SH-SY5Y (cell line): ENCODE data around the gene RCOR1.

Source experiments
- GATA2 ChIP-seq: IDR thresholded peaks from 2 replicates; pipeline ENCODE4 v1.6.1; 2011; ENCODE audit warnings: mild to moderate bottlenecking, low read depth, low read length
- GATA3 ChIP-seq: IDR thresholded peaks from 2 replicates; pipeline ENCODE4 v1.6.1; 2011; ENCODE audit warnings: low read depth, mild to moderate bottlenecking, low read length, moderate library complexity

RCOR1 gene

DNA sequence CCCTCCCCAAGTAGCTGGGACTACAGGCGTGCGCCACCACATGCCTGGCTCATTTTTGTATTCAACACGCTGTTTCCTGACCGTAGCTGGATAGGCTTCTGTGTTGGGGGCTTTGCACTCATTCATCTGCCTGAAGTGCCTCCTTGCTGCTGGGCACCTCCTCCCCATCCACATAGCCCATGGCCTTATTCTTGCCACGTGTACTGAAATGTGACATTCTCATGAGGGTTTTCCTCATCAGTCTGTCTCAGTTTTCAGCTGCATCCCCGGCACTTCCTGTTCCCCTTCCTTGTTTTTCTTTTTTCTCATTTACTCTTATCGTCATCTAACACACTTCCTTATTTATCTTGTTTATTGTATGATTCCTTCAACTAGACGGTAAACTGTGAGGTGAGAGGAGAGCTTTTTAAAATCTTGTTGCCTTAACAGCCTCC lies 36.6 kb downstream of the RCOR1 start:
- no peak for TF ChIP-seq GATA2
- TF ChIP-seq GATA3 = no peak

DNA sequence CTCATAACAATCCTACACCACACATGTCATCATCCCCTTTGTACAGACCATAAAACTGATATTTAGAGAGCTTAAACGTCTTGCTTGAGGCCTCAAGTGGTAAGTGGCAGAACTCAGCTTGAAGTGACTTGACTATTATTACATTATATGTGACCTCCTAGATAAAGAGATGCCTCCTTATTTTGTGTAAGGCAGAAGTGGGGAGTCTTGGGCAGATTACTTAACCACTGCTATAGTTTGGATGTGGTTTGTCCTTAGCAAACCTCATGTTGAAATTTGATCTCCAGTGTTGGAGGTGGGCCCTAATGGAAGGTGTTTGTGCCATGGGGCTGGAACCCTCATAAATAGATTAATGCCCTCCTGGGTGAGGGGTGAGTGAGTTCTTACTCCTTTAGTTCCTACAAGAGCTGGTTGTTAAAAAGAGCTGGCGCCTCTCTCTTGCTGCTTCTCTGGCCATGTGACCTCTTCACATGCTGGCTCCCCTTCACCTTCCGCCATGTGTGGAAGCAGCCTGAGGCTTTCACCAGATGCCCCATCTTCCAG lies 37.4 kb downstream of the RCOR1 start:
- TF ChIP-seq GATA3 (no peak), GATA2 (no peak)

DNA sequence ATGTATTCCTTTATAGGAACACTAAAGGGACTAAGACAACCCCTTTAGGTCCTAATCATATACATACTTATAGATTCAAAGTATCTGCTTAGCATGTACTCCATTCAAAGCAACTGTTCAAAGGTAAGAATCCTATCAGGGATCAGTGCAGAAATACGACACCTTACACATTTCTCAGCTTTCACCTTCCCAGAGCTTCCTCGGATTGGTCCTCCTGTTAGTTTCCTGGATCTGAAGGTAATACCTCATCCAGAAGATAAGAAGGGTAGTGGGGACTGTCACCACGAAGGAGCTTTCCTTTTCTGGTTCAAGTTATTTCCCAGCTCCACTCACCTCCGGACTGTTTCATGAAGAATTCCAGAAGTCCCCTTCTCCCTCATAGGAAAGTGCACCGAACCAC lies 38.0 kb downstream of the RCOR1 start:
- TF ChIP-seq GATA3 (no peak), GATA2 (no peak)

DNA sequence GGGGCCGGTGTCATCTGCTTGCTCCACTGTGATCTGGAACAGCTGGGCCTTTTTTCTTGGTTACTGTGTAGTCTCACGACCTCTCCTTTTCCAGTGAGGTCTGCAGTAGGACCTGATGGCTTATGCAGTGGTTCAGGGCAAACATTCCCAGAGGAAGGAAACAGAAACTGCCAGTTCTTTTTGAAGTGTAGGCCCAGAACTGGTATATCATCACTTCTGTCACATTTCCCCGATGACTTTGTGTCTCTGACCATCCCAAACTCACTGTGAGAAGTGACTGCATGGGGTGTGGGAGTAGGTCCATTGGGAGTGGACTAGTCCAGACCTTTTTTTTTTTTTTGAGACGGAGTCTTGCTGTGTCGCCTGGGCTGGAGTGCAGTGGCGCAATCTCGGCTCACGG lies 38.4 kb downstream of the RCOR1 start:
- no peak for TF ChIP-seq GATA3
- no peak for TF ChIP-seq GATA2

DNA sequence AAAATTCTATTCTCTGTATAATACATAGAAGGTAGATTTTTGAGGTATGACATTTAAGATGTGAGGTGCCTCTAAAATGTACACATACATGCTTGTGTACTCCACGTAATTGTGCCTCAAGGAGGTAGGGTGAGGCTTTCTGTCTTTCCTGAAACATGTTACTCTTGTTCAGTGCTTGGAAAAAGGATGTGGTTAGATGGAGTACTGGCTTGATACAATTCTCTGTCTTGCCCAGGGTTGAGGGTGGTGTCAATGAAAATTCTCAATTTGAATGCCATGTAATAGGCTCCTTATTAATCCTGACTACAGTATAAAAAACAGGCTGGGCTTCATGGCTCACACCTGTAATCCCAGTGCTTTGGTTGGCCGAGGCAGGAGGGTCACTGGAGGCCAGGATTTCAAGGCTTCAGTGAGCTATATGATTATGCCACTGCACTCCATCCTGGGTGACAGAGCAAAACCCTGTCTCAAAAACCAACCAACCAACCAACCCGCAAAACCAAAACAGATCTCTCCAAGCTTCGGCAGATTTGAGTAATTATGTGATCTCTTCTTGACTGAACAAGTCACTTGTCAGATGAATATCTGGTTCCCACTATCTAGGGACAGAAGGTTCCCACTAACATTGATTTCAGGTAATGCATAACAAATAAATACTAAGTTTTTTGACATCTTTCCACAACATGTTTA lies 41.6 kb downstream of the RCOR1 start:
- no peak for TF ChIP-seq GATA2
- no peak for TF ChIP-seq GATA3

DNA sequence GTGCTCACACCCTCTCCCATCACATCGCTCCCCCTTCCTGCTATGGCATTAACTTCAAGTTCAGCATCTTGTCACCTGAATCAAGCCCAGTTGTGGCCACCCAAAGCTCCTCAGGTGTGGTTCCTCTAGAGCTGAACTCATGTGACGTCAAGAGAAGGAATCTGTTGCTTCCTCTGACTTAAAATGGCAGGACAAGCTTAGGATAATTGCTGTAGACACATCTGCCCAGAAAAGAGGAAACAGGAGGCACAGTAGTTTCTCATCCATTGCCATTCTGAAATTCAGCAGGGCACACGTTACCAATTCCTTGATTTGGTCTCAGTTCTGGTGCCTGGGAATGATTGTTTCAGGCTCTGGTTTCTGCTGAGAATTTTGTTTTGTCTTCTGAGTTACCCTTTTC lies 52.1 kb downstream of the RCOR1 start:
- TF ChIP-seq GATA3 (no peak), GATA2 (no peak)

DNA sequence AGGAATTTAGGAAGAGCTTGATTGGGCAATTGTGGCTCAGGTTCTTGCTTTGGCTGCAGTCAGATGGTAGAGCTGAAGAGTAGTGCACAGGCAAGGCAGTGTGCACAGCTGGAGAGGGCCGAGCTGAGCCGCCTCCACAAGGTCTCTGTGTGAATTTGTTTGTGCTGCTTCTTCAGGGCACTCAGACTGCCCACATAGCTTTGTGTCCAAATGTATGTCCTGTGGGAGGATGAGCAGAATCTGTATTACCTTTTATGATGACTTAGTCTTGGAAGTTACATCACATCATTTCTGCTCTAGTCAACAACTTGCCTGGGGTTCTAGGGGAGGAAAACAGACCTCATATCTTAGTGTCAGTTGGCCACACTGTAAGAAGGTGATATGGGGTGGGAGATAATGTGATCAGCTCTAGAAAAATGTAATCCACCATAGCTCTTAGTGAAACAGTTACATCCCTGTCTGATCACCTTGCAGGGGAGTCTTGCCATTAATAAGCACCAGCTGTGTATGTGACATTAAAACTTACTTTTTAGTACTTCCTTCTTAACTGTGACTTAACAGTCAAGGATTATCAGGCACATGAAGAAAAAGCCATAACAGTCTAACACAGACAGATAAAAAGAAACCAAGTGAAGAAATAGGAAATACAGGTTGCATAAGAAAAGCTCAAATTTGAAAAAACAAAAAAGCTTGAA lies 53.4 kb downstream of the RCOR1 start:
- TF ChIP-seq GATA3 = no peak
- TF ChIP-seq GATA2 = no peak

GRCh38 chr14:102646615-102647014 lies 54.2 kb downstream of the RCOR1 start:
- no peak for TF ChIP-seq GATA3

DNA sequence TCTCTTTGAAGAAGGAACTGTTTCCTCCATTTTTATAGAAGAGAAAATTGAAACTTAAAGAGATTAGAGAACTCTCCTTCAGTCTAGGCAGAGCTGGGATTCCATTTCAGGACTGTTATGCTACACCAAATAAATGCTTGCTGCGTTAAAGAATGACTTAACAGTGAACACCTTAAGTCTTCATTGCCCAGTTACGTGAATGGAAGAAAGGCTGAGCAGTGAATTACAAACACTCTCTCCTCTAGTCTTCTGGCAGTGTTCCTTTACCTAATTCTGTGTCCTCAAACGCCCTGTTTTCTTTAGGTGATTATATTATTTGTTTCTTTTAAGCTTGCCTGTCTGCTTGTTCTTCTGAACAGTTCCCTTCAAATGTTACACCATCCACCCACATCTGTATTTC lies 59.7 kb downstream of the RCOR1 start:
- no peak for TF ChIP-seq GATA2
- no peak for TF ChIP-seq GATA3

DNA sequence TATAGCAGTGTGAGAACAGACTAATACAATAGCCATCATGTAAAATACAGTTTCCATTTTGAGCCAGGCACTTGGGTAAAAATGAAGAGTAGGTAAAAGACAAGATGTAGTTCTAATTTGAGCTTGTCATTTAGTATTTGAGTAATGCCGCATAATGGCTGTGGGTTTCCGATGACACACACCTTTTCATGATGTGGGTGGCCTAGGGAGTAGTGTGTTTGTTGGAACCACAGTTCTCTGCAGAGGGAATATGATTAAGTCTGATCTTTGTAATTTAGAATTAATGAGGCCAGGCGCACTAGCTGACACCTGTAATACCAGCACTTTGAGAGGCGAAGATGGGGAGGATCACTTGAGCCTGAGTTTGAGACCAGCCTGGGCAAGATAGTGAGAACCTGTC lies 61.8 kb downstream of the RCOR1 start:
- TF ChIP-seq GATA3 (no peak), GATA2 (no peak)

DNA sequence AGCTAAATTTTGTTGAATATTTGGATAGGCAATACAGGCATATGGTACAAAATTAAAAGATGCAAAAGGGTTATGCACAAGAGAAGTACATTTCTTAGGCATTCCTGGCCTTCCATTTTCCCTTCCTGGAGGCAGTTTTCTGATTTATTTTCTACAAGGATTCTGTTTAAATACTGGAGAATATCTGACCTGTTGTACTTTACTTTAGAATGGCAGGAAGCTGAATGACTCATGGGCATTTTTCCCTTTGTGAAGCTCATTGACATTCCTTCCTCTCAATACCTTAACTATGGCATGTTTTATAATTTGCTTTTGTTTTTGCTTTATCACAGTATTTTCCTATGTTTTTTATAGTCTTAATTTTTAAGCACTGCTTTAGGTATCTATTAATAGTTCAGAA lies 62.7 kb downstream of the RCOR1 start:
- no peak for TF ChIP-seq GATA3
- TF ChIP-seq GATA2 = no peak

DNA sequence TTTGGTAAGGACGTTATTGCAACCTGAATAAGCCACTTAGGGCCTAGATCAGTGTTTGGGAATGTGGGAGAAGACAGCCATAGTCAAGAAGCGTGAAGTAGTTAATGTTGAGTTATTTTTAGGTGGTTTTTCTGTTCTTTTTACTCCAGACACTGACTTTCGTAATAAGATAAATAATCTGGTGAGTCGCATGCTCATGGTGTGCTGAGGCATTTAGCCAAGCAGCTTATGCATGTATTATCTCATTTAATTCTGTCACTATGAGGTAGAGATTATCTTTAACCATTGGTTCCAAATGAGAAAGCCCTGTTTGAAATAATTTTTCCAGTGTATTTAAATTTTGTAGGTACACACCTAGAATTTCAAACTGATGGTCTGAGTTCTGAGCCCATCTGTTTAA lies 67.3 kb downstream of the RCOR1 start:
- TF ChIP-seq GATA3 (no peak), GATA2 (no peak)

DNA sequence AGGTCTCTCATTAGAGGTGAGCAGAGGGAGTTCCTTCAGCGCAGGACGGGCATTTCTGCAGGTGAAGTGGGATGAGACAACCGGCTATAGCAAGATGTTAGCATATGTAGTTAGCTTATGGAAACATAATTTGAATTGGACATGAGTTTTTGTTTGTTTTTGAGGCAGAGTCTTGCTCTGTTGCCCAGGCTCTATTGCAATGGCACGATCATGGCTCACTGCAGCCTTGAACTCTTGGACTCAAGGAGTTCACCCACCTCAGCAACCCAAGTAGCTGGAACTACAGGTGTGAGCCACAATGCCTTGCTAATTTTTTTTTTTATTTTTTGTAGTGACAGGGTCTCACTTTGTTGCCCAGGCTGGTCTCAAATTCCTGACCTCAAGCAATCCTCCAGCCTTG lies 69.2 kb downstream of the RCOR1 start:
- TF ChIP-seq GATA2 (no peak), GATA3 (no peak)

GRCh38 chr14:102662636-102663430 lies 70.4 kb downstream of the RCOR1 start:
- TF ChIP-seq GATA3 = no peak
- TF ChIP-seq GATA2 = no peak

GRCh38 chr14:102663440-102663839 lies 71.0 kb downstream of the RCOR1 start:
- TF ChIP-seq GATA3 = no peak
- TF ChIP-seq GATA2 = no peak
